HepG2 (cell line): Measurements from ENCODE around the gene BPIFA1. TPM values are rescaled to one million over a fixed set of nuclear protein-coding genes. Genes with fewer than 3 reads are reported as not detected.

Source experiments
- BORCS8-MEF2B ChIP-seq: sonication (generic); formaldehyde crosslinking; IDR thresholded peaks from 2 replicates; pipeline ENCODE4 v1.8.0; 2022; ENCODE audit warnings: mild to moderate bottlenecking, missing genetic modification reagents
- GLI4 ChIP-seq: sonication (generic); formaldehyde crosslinking; IDR thresholded peaks from 2 replicates; pipeline ENCODE4 v1.5.1; 2020; ENCODE audit warnings: missing genetic modification reagents, mild to moderate bottlenecking, moderate library complexity, borderline replicate concordance
- KAT2B ChIP-seq: fragments of 150-350 bp; IDR thresholded peaks from 2 replicates; pipeline ENCODE4 v1.6.1; 2014; ENCODE audit warnings: low read depth, low read length, borderline replicate concordance
- MTA1 ChIP-seq: sonication (generic); formaldehyde crosslinking; IDR thresholded peaks from 2 replicates; pipeline ENCODE4 v1.4.0; 2020; ENCODE audit warnings: missing genetic modification reagents, mild to moderate bottlenecking, borderline replicate concordance
- NCOA2 ChIP-seq: sonication (generic); formaldehyde crosslinking; IDR thresholded peaks from 2 replicates; pipeline ENCODE4 v1.8.0; 2022; ENCODE audit warnings: inconsistent platforms
- PHF8 ChIP-seq: sonication (generic); formaldehyde crosslinking; IDR thresholded peaks from 2 replicates; pipeline ENCODE4 v1.5.0; 2020; ENCODE audit warnings: missing genetic modification reagents
- ZFP36 ChIP-seq: fragments of 150-350 bp; IDR thresholded peaks from 2 replicates; pipeline ENCODE4 v1.6.1; 2018; ENCODE audit warnings: borderline replicate concordance, low read length, low read depth; ENCODE audit not compliant: partially characterized antibody
- ZNF24 ChIP-seq: fragments of 450-650 bp; IDR thresholded peaks from 2 replicates; pipeline ENCODE4 v1.6.1; 2017; ENCODE audit warnings: antibody characterized with exemption, mild to moderate bottlenecking
- ZNF331 ChIP-seq: sonication (generic); formaldehyde crosslinking; IDR thresholded peaks from 2 replicates; pipeline ENCODE4 v1.4.0; 2020; ENCODE audit warnings: missing genetic modification reagents
- ZNF557 ChIP-seq: sonication (generic); formaldehyde crosslinking; IDR thresholded peaks from 2 replicates; pipeline ENCODE4 v1.4.0; 2020; ENCODE audit warnings: missing genetic modification reagents
- ZNF558 ChIP-seq: sonication (generic); formaldehyde crosslinking; IDR thresholded peaks from 2 replicates; pipeline ENCODE4 v1.9.0; 2022; ENCODE audit warnings: mild to moderate bottlenecking, missing genetic modification reagents, borderline replicate concordance
- ZNF747 ChIP-seq: sonication (generic); formaldehyde crosslinking; IDR thresholded peaks from 2 replicates; pipeline ENCODE4 v1.8.1; 2023; ENCODE audit warnings: missing genetic modification reagents, mild to moderate bottlenecking, borderline replicate concordance
- polyA plus RNA-seq, 8 experiments: library from polyadenylated mRNA; depleted of rRNA in 3 of 8; stranded (reverse) in 7 of 8; unstranded in 1 of 8; fragments of >200 nt; fragmentation: Illumina TruSeq in 4 of 8; extraction: Trizol in 4 of 8; gene quantifications; 2 replicates each; pipeline versions ENCODE4 v1.2.1 to v1.2.3, GENCODE V29; 2011 to 2016; ENCODE audit warnings: low read depth in 4 of 8, missing spikeins in 1 of 8, mixed read lengths in 1 of 8; ENCODE audit not compliant: insufficient read depth in 1 of 8
- total RNA-seq, 5 experiments: library from RNA; depleted of rRNA; stranded (reverse); fragments of >200 nt; fragmentation: Illumina TruSeq; extraction: Trizol; gene quantifications; 2 replicates each; pipeline ENCODE4 v1.2.3, GENCODE V29; 2016; ENCODE audit warnings: low read depth in 1 of 5
- TF ChIP-seq, protein P1 (sequence below): sonication (generic); formaldehyde crosslinking; IDR thresholded peaks from 2 replicates; pipeline ENCODE4 v1.4.0; 2020; ENCODE audit warnings: missing genetic modification reagents, borderline replicate concordance
- TF ChIP-seq, protein P2 (sequence below): sonication (generic); formaldehyde crosslinking; IDR thresholded peaks from 2 replicates; pipeline ENCODE4 v1.9.0; 2021; ENCODE audit warnings: missing genetic modification reagents, mild to moderate bottlenecking, borderline replicate concordance
- TF ChIP-seq, protein P3 (sequence below): fragments of 450-650 bp; IDR thresholded peaks from 2 replicates; pipeline ENCODE4 v1.6.1; 2017; ENCODE audit warnings: mild to moderate bottlenecking
- TF ChIP-seq, protein P4 (sequence below): sonication (generic); formaldehyde crosslinking; IDR thresholded peaks from 2 replicates; pipeline ENCODE4 v1.5.1; 2020; ENCODE audit warnings: mild to moderate bottlenecking, missing genetic modification reagents, moderate library complexity
- TF ChIP-seq, protein P5 (sequence below): sonication (generic); formaldehyde crosslinking; IDR thresholded peaks from 2 replicates; pipeline ENCODE4 v1.4.0; 2020; ENCODE audit warnings: missing genetic modification reagents
- TF ChIP-seq, protein P6 (sequence below): sonication (generic); formaldehyde crosslinking; IDR thresholded peaks from 2 replicates; pipeline ENCODE4 v1.8.1; 2023; ENCODE audit warnings: mild to moderate bottlenecking, moderate library complexity, missing genetic modification reagents

The BPIFA1 gene
- total and polyA plus RNA-seq, 2 of the 13 experiments (the other 11 are each of a cell fraction or from before 2014, with no cell fraction given) = not detected

DNA sequence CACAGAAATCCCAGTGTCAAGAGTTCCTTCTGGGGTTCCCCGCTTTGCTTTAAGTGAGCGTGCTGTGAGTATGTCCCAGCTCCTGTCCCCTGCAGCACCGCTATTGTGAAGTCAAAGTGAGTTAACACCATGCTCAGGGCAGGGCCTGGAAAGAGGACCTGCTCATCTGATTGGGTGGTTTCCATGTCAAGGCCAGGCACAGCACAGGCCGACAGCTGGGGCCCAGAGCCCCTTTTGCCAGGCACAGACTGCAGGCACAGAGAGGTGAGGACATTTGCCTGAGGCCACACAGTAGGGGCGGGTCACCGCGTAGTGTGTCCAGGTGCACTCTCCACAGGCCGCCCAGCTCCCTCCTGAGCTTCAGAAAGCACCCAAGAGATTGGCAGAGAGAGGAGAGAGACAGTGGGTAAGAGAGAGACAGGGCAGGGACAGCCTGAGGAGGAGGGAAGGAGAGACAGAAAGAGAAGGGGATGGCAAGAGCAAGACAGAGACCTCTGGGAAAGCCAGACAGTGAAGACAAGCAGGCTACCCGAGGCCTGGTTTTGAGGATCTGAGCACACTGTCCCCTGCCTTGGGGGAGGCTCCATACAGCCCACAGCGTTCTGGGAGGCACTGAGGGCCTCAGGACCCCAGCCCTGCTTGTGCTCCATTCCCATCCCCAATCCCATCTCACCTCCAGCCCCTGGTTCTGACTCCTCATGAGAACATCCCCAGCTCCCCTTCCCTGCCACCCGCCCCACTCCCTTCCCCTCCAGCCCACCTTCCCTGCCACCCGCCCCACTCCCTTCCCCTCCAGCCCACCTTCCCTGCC, 40.7 kb downstream of the BPIFA1 start (continued):
- TF ChIP-seq, protein P1, sequence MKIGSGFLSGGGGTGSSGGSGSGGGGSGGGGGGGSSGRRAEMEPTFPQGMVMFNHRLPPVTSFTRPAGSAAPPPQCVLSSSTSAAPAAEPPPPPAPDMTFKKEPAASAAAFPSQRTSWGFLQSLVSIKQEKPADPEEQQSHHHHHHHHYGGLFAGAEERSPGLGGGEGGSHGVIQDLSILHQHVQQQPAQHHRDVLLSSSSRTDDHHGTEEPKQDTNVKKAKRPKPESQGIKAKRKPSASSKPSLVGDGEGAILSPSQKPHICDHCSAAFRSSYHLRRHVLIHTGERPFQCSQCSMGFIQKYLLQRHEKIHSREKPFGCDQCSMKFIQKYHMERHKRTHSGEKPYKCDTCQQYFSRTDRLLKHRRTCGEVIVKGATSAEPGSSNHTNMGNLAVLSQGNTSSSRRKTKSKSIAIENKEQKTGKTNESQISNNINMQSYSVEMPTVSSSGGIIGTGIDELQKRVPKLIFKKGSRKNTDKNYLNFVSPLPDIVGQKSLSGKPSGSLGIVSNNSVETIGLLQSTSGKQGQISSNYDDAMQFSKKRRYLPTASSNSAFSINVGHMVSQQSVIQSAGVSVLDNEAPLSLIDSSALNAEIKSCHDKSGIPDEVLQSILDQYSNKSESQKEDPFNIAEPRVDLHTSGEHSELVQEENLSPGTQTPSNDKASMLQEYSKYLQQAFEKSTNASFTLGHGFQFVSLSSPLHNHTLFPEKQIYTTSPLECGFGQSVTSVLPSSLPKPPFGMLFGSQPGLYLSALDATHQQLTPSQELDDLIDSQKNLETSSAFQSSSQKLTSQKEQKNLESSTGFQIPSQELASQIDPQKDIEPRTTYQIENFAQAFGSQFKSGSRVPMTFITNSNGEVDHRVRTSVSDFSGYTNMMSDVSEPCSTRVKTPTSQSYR (CRISPR knock-in tag) = no peak
- TF ChIP-seq, protein P2, sequence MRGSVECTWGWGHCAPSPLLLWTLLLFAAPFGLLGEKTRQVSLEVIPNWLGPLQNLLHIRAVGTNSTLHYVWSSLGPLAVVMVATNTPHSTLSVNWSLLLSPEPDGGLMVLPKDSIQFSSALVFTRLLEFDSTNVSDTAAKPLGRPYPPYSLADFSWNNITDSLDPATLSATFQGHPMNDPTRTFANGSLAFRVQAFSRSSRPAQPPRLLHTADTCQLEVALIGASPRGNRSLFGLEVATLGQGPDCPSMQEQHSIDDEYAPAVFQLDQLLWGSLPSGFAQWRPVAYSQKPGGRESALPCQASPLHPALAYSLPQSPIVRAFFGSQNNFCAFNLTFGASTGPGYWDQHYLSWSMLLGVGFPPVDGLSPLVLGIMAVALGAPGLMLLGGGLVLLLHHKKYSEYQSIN (CRISPR knock-in tag) = no peak
- TF ChIP-seq GLI4 (no peak), ZNF747 (CRISPR knock-in tag) (no peak; the same call in 1 of the 2 replicates), ZNF24 (no peak), KAT2B (no peak), ZNF331 (CRISPR knock-in tag) (peak; percentile 74; the same call in 1 of the 2 replicates), ZNF557 (CRISPR knock-in tag) (no peak), NCOA2 (no peak), BORCS8-MEF2B (CRISPR knock-in tag) (peak; percentile 75), ZNF558 (CRISPR knock-in tag) (no peak), ZFP36 (peak; percentile 81), MTA1 (CRISPR knock-in tag) (peak; percentile 39; the same call in 1 of the 2 replicates), PHF8 (CRISPR knock-in tag) (no peak)
- TF ChIP-seq, protein P3, sequence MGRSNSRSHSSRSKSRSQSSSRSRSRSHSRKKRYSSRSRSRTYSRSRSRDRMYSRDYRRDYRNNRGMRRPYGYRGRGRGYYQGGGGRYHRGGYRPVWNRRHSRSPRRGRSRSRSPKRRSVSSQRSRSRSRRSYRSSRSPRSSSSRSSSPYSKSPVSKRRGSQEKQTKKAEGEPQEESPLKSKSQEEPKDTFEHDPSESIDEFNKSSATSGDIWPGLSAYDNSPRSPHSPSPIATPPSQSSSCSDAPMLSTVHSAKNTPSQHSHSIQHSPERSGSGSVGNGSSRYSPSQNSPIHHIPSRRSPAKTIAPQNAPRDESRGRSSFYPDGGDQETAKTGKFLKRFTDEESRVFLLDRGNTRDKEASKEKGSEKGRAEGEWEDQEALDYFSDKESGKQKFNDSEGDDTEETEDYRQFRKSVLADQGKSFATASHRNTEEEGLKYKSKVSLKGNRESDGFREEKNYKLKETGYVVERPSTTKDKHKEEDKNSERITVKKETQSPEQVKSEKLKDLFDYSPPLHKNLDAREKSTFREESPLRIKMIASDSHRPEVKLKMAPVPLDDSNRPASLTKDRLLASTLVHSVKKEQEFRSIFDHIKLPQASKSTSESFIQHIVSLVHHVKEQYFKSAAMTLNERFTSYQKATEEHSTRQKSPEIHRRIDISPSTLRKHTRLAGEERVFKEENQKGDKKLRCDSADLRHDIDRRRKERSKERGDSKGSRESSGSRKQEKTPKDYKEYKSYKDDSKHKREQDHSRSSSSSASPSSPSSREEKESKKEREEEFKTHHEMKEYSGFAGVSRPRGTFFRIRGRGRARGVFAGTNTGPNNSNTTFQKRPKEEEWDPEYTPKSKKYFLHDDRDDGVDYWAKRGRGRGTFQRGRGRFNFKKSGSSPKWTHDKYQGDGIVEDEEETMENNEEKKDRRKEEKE = no peak
- TF ChIP-seq, protein P4, sequence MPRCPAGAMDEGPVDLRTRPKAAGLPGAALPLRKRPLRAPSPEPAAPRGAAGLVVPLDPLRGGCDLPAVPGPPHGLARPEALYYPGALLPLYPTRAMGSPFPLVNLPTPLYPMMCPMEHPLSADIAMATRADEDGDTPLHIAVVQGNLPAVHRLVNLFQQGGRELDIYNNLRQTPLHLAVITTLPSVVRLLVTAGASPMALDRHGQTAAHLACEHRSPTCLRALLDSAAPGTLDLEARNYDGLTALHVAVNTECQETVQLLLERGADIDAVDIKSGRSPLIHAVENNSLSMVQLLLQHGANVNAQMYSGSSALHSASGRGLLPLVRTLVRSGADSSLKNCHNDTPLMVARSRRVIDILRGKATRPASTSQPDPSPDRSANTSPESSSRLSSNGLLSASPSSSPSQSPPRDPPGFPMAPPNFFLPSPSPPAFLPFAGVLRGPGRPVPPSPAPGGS (CRISPR knock-in tag) = no peak
- TF ChIP-seq, protein P5, sequence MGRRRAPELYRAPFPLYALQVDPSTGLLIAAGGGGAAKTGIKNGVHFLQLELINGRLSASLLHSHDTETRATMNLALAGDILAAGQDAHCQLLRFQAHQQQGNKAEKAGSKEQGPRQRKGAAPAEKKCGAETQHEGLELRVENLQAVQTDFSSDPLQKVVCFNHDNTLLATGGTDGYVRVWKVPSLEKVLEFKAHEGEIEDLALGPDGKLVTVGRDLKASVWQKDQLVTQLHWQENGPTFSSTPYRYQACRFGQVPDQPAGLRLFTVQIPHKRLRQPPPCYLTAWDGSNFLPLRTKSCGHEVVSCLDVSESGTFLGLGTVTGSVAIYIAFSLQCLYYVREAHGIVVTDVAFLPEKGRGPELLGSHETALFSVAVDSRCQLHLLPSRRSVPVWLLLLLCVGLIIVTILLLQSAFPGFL (CRISPR knock-in tag) = no peak
- TF ChIP-seq, protein P6, sequence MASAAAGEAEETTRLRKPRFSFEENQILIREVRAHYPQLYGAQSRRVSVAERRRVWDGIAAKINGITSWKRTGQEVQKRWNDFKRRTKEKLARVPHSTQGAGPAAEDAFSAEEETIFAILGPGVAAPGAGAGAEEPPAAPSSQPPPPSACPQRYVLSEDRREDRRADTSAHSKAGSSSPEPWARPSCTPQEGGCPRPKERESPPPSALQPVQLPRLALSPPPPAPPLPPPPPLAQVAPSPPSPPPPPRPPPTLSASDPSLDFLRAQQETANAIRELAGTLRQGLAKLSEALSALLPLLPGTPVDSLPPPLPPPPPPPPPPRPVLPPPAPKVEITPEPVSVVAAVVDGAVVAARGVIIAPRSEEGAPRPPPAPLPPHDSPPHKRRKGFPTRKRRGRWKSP (CRISPR knock-in tag) = no peak
